HCT116 (cell line): ENCODE results near the gene PLA2G2C. TPM values are rescaled to one million over a fixed set of nuclear protein-coding genes. Genes with fewer than 3 reads are reported as not detected.

ENCODE experiments used
- CBX3 ChIP-seq: IDR thresholded peaks from 2 replicates; pipeline ENCODE4 v1.6.1; 2012; ENCODE audit warnings: low read depth
- EZH2phosphoT487 ChIP-seq: fragments of 200-600 bp; IDR thresholded peaks from 2 replicates; pipeline ENCODE4 v1.6.1; 2018; ENCODE audit warnings: antibody characterized with exemption, borderline replicate concordance
- JUND ChIP-seq: IDR thresholded peaks from 2 replicates; pipeline ENCODE4 v1.6.1; 2012
- POLR2A ChIP-seq: IDR thresholded peaks from 2 replicates; pipeline ENCODE4 v1.7.0; 2011; ENCODE audit warnings: borderline replicate concordance; ENCODE audit not compliant: insufficient read depth, insufficient read length; ENCODE audit errors: extremely low read depth
- POLR2AphosphoS5 ChIP-seq: IDR thresholded peaks from 2 replicates; pipeline ENCODE4 v1.6.1; 2011; ENCODE audit warnings: mild to moderate bottlenecking, low read depth, low read length, moderate library complexity
- RAD21 ChIP-seq: IDR thresholded peaks from 2 replicates; pipeline ENCODE4 v1.6.1; 2012; ENCODE audit warnings: low read depth, mild to moderate bottlenecking
- REST ChIP-seq: IDR thresholded peaks from 2 replicates; pipeline ENCODE4 v1.6.1; 2012; ENCODE audit warnings: low read depth
- SIN3A ChIP-seq: IDR thresholded peaks from 2 replicates; pipeline ENCODE4 v1.6.1; 2012; ENCODE audit warnings: low read depth
- SP1 ChIP-seq: IDR thresholded peaks from 2 replicates; pipeline ENCODE4 v1.6.1; 2012; ENCODE audit warnings: low read depth
- SRF ChIP-seq: IDR thresholded peaks from 2 replicates; pipeline ENCODE4 v1.6.1; 2012; ENCODE audit warnings: low read depth
- YY1 ChIP-seq: IDR thresholded peaks from 2 replicates; pipeline ENCODE4 v1.6.1; 2011; ENCODE audit warnings: low read length, low read depth, moderate library complexity, mild to moderate bottlenecking; ENCODE audit not compliant: insufficient replicate concordance; ENCODE audit errors: extremely low read depth
- total RNA-seq: library from RNA; stranded (reverse); gene quantifications from one replicate; pipeline ENCODE4 v1.2.1, GENCODE V29; 2021; ENCODE audit not compliant: unreplicated experiment
- TF ChIP-seq, protein P1 (sequence below), 3 experiments: fragments of 200-600 bp in 1 of 3; sonication (generic) in 1 of 3; IDR thresholded peaks in 2 of 3; conservative IDR thresholded peaks in 1 of 3; 2 replicates each; pipeline ENCODE4 v1.5.1; 2012 to 2017; ENCODE audit warnings: low read depth in 2 of 3, low read length in 2 of 3, antibody characterized with exemption in 1 of 3, borderline replicate concordance in 1 of 3, control low read depth in 1 of 3, mild to moderate bottlenecking in 1 of 3, mixed read lengths in 1 of 3, mixed run types in 1 of 3, moderate library complexity in 1 of 3; ENCODE audit not compliant: insufficient read depth in 1 of 3

The PLA2G2C gene
- total RNA-seq, 1 experiment from 2014 or later, result not detected

GRCh38 chr1:20211511-20211931, 25.2 kb upstream of the PLA2G2C start (continued):
- TF ChIP-seq, protein P1, sequence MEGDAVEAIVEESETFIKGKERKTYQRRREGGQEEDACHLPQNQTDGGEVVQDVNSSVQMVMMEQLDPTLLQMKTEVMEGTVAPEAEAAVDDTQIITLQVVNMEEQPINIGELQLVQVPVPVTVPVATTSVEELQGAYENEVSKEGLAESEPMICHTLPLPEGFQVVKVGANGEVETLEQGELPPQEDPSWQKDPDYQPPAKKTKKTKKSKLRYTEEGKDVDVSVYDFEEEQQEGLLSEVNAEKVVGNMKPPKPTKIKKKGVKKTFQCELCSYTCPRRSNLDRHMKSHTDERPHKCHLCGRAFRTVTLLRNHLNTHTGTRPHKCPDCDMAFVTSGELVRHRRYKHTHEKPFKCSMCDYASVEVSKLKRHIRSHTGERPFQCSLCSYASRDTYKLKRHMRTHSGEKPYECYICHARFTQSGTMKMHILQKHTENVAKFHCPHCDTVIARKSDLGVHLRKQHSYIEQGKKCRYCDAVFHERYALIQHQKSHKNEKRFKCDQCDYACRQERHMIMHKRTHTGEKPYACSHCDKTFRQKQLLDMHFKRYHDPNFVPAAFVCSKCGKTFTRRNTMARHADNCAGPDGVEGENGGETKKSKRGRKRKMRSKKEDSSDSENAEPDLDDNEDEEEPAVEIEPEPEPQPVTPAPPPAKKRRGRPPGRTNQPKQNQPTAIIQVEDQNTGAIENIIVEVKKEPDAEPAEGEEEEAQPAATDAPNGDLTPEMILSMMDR (IDR thresholded peaks at IDR 0.05 in 2 of 3, conservative IDR thresholded peaks at IDR 0.05 in 1 of 3; ENCODE audit: borderline replicate concordance in 1 of 3, insufficient read depth in 1 of 3, low read depth in 2 of 3, low read length in 2 of 3), result no peak
- no peak for TF ChIP-seq YY1
- TF ChIP-seq CBX3, result no peak
- TF ChIP-seq SP1, result peak; percentile 67
- no peak for TF ChIP-seq POLR2A
- peak; percentile 46 for TF ChIP-seq JUND
- no peak for TF ChIP-seq RAD21
- no peak for TF ChIP-seq SRF
- no peak for TF ChIP-seq POLR2AphosphoS5
- no peak for TF ChIP-seq REST
- TF ChIP-seq SIN3A, result 0 out of 2 replicates have a peak, but pooled peaks have one; percentile 33
- TF ChIP-seq EZH2phosphoT487, result no peak
- TF ChIP-seq, all 23 proteins: peak for 5
